ENCODE results near the gene KLHL10. TPM values are rescaled to one million over a fixed set of nuclear protein-coding genes. Genes with fewer than 3 reads are reported as not detected.

Gene KLHL10
- total RNA-seq, 2 donors from 2014 or later, result not detected

DNA sequence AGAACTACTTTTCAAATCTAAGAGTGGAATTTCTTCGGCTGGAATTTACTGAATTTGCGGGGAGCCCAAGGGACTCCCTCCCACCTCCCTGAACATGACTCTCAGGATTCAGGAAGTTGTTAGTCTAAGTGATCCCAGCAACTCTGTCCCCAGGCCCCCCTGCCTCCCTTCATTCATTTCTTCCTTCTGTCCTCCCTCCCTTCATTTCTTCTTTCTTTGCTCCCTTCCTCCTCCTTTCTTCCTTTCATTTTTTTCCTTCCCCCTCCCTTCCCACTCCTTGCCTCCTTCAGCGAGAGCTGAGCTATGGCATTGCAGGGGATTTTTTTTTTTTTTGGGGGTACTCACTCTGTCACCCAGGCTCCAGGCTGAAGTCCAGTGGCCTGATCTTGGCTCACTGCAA lies 40.2 kb upstream of the KLHL10 start:
- H3K4me1 ChIP-seq, result peaks cover 0 to 34% of the 10 kb centered on the region in 2 donors
- no peak overlapping the region for H3K27ac ChIP-seq
- DNase-seq (ENCODE audit: low spot score), result no peak
- H3K9me3 ChIP-seq, result no peaks in the 10 kb centered on the region
- H3K36me3 ChIP-seq, result no peaks in the 10 kb centered on the region
- TF ChIP-seq, protein P1, sequence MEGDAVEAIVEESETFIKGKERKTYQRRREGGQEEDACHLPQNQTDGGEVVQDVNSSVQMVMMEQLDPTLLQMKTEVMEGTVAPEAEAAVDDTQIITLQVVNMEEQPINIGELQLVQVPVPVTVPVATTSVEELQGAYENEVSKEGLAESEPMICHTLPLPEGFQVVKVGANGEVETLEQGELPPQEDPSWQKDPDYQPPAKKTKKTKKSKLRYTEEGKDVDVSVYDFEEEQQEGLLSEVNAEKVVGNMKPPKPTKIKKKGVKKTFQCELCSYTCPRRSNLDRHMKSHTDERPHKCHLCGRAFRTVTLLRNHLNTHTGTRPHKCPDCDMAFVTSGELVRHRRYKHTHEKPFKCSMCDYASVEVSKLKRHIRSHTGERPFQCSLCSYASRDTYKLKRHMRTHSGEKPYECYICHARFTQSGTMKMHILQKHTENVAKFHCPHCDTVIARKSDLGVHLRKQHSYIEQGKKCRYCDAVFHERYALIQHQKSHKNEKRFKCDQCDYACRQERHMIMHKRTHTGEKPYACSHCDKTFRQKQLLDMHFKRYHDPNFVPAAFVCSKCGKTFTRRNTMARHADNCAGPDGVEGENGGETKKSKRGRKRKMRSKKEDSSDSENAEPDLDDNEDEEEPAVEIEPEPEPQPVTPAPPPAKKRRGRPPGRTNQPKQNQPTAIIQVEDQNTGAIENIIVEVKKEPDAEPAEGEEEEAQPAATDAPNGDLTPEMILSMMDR (IDR thresholded peaks at IDR 0.05), result no peak
- no peak overlapping the region for H3K4me3 ChIP-seq
- H3K27me3 ChIP-seq, result no peaks in the 10 kb centered on the region

DNA sequence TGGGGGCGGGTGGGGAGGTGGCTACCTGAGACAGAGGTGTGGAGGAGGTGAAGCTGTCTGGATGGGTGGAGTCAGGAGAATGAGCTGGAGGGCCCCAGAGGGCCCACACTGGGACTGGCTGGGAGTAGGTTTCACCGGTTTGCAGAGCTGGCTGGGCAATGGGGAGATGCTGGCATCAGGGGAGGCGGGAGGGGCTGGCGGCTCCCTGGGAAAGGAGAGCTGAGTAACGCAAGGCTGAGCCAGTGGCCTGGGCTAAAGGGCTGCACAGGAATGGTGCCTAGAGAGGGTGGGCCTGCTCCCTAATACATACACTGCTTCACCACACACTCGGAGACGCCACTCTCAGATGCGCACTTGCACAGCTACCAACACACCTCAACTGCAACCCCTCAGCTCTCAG lies 38.3 kb upstream of the KLHL10 start:
- Histone ChIP-seq H3K4me3 (no peak overlapping the region), H3K27me3 (no peaks in the 10 kb centered on the region), H3K4me1 (peaks cover 0 to 14% of the 10 kb centered on the region in 2 donors), H3K9me3 (no peaks in the 10 kb centered on the region), H3K36me3 (no peaks in the 10 kb centered on the region), H3K27ac (no peak overlapping the region)
- TF ChIP-seq, protein P1 (IDR thresholded peaks at IDR 0.05), result no peak
- no peak for DNase-seq (ENCODE audit: low spot score)

DNA sequence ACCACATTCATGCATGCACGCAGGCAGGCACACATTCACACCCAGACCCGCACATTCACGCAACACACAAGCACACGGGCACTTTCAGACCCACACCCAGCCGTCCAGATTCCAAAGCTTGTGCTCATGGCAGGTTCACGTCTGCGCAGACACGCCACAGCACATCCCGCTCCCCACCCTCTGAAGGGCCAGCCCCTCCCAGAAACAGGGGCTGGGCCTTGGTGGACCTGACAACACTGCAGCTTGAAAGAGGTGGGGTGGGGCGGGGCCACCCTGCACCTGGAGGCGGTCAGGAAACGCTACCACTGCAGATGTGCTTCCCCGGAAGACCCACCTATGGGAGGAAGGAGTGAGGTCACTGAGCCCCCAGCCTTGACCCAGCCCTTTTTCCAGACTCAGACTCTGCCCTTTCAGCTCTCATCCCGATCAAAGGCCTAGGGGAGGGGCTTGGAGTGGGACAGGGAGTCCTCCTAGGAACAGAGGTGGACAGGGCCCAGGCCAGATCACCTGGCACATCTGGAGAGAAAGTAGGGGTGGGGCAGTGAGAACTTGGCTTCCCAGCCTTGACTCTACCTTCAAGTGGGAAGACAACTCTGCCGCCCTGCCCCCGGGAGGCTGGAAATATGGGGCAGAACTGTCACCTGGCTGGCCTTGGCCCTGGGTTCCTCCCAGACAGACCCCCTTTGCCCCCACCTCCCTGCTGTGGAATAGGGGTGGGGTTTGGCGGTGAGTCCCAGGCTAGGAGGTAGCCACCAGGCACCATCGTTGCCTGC lies 36.8 kb upstream of the KLHL10 start:
- H3K27ac ChIP-seq, result no peak overlapping the region
- H3K4me1 ChIP-seq, result peaks cover 0 to 11% of the 10 kb centered on the region in 2 donors
- TF ChIP-seq, protein P1 (IDR thresholded peaks at IDR 0.05), result no peak
- H3K4me3 ChIP-seq, result no peak overlapping the region
- peaks cover 5% of the 10 kb centered on the region for H3K36me3 ChIP-seq
- no peak for DNase-seq (ENCODE audit: low spot score)
- no peaks in the 10 kb centered on the region for H3K9me3 ChIP-seq
- no peaks in the 10 kb centered on the region for H3K27me3 ChIP-seq

DNA sequence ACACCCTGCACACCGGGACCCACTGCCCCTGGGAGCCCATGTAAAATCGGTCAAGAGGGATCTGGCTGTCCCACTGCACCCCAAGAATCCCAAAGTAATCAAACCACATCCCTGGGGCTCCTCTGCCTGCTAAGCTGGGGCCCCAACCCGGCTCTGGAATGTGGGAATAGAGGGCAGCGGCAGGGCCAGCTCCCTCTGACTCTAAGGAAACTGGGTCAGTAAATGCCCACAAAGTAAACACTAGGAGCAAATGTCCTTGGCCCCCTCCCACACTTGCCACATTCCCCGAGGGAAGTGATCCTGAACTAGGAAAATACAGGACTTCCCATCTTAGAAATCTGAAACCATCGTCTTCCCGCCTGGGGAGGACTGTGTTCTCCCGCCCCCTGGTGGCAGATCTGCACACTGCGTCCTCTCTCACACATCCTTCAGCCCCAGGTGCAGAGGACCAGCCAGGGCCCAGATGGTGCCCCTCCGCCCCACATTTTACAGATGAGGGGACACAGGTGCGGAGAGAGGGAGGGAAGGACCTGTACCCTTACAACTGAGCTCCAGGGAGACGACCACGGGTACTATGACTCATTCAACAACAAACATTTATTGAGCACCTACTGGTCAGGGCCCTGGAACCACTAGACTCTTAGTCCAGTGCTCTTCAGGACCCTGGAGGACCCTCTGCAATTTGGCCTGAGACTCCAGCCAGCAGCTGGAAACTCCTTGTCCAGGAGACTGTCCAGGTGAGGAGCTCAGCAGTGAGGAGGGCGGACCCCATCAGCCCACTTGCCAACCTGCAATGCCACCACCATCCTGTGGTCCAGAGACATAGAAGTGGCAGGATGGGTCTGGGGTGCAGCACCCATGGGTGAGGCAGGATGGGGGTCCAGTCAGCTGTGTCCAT lies 36.0 kb upstream of the KLHL10 start:
- Histone ChIP-seq H3K36me3 (peaks cover 10% of the 10 kb centered on the region), H3K4me3 (no peak overlapping the region), H3K27ac (no peak overlapping the region), H3K27me3 (no peaks in the 10 kb centered on the region), H3K4me1 (peaks cover 0 to 11% of the 10 kb centered on the region in 2 donors), H3K9me3 (no peaks in the 10 kb centered on the region)
- DNase-seq (ENCODE audit: low spot score), result peak; percentile 89
- TF ChIP-seq, protein P1 (IDR thresholded peaks at IDR 0.05), result peak; percentile 94 to 99

DNA sequence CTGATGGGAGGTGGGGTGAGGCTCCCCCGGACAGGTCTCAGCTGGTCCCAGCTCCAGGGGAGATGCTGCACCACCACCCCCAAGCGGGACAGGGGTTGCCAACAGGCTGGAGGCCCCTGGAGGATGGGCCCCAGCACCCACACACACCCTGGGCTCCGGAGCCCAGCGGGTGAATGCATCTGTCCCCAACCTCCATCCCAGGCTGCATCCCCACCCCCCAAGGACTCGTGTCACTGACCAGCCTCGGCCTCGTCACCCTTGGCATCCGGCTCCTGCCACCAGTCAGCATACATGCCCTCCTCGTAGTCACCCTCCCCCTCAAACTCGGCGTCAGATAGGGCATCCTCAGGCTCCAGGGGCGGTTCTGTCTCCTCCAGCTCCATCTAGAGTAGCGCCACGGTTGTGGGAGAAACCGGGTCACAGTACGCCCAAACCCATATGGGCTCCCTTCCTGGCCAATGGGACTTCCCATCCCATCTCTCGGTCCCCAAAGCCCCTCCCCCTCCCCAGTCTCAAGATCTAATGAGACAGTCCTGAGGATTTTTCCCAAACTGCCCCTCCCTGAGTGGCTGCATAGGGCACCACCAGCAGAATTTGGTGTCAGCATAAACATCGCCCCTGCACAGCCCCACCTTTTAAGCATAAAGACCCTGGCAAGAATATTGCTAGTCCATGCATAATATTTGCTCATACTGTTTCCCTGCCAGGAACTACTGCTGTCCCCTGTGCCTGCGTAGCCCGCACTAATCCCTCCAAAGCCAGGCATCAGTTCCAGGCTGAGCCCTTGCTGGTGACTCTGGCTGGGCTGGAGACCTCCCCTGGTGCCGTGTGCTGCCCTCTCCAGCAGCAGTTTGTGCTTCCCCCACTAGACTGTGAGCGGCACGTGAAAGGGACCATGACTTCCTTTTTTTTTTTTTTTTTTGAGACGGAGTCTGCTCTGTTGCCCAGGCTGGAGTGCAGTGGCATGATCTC lies 34.3 kb upstream of the KLHL10 start:
- TF ChIP-seq, protein P1 (IDR thresholded peaks at IDR 0.05), result no peak
- no peaks in the 10 kb centered on the region for H3K9me3 ChIP-seq
- H3K27me3 ChIP-seq, result no peaks in the 10 kb centered on the region
- peaks cover 0 to 11% of the 10 kb centered on the region in 2 donors for H3K4me1 ChIP-seq
- no peak overlapping the region for H3K4me3 ChIP-seq
- no peak overlapping the region for H3K27ac ChIP-seq
- DNase-seq (ENCODE audit: low spot score), result no peak
- H3K36me3 ChIP-seq, result peaks cover 12% of the 10 kb centered on the region

All from right atrium auricular region (tissue), 2 donors.